Uterus (tissue), 4 donors: ENCODE measurements around the gene PGA3. TPM values are rescaled to one million over a fixed set of nuclear protein-coding genes. Genes with fewer than 3 reads are reported as not detected.
"Not testable (repeated sequence)": the region's sequence is repeated elsewhere in the genome, so short reads cannot be mapped to it uniquely, and the experiment has no call there.

Source experiments
- DNase-seq, 2 donors: peaks; one replicate each; pipeline ENCODE4 v3.0.0-alpha.2; 2019 to 2020
- H3K27ac ChIP-seq, 2 donors: fragments of 200-600 bp; sonication (generic); 1 replicate in 1 of 2; 2 replicates in 1 of 2; pipeline ENCODE4 v1.5.1; 2016 to 2018
- H3K27me3 ChIP-seq, 2 donors: fragments of 200-600 bp; sonication (generic); one replicate each; pipeline ENCODE4 v1.5.1; 2018 to 2019; ENCODE audit warnings: control low read depth in 1 of 2
- H3K36me3 ChIP-seq, 2 donors: fragments of 200-600 bp; sonication (generic); one replicate each; pipeline ENCODE4 v1.5.1; 2019; ENCODE audit warnings: control low read depth in 1 of 2
- H3K4me1 ChIP-seq, 2 donors: fragments of 200-600 bp; sonication (generic); one replicate each; pipeline ENCODE4 v1.5.1; 2018 to 2019; ENCODE audit warnings: control low read depth in 1 of 2
- H3K4me3 ChIP-seq, 2 donors: fragments of 200-600 bp; sonication (generic); 1 replicate in 1 of 2; 2 replicates in 1 of 2; pipeline ENCODE4 v1.5.1; 2018 to 2019; ENCODE audit warnings: mild to moderate bottlenecking in 1 of 2
- H3K9me3 ChIP-seq, 2 donors: fragments of 200-600 bp; sonication (generic); one replicate each; pipeline ENCODE4 v1.5.1; 2019; ENCODE audit warnings: control low read depth in 1 of 2
- POLR2A ChIP-seq, 2 donors: fragments of 450-650 bp; IDR thresholded peaks; one replicate each; pipeline ENCODE4 v1.6.1; 2016; ENCODE audit warnings: antibody characterized with exemption in 2 of 2, mild to moderate bottlenecking in 1 of 2, moderate library complexity in 1 of 2
- intact Hi-C: fragments of 100-400 bp; cut with DNase I; formaldehyde crosslinking; loops from one replicate; pipeline ENCODE4 v1.15.1; 2023; ENCODE audit warnings: low total_unique reads
- total RNA-seq, 4 donors: library from RNA; depleted of rRNA in 3 of 4; stranded (reverse); fragments of >200 nt in 3 of 4; gene quantifications; one replicate each; pipeline versions ENCODE4 v1.1.0 to v1.2.4, GENCODE V29; 2014 to 2023
- TF ChIP-seq, protein P1 (sequence below), 4 experiments: fragments of 200-600 bp in 2 of 4; fragments of 450-650 bp in 2 of 4; sonication (generic) in 2 of 4; IDR thresholded peaks; one replicate each; pipeline ENCODE4 v1.5.1; 2016 to 2019; ENCODE audit warnings: antibody characterized with exemption in 4 of 4, mild to moderate bottlenecking in 2 of 4, moderate library complexity in 1 of 4
- donor health status: DM: yes; HTN: yes; CAD: no.

The PGA3 gene
- total RNA-seq = 1 to 10 TPM in 2 of 4 donors, under 1 TPM in 1, not detected in 1; 0.35 to 6.5 (median 4.4) TPM

DNA sequence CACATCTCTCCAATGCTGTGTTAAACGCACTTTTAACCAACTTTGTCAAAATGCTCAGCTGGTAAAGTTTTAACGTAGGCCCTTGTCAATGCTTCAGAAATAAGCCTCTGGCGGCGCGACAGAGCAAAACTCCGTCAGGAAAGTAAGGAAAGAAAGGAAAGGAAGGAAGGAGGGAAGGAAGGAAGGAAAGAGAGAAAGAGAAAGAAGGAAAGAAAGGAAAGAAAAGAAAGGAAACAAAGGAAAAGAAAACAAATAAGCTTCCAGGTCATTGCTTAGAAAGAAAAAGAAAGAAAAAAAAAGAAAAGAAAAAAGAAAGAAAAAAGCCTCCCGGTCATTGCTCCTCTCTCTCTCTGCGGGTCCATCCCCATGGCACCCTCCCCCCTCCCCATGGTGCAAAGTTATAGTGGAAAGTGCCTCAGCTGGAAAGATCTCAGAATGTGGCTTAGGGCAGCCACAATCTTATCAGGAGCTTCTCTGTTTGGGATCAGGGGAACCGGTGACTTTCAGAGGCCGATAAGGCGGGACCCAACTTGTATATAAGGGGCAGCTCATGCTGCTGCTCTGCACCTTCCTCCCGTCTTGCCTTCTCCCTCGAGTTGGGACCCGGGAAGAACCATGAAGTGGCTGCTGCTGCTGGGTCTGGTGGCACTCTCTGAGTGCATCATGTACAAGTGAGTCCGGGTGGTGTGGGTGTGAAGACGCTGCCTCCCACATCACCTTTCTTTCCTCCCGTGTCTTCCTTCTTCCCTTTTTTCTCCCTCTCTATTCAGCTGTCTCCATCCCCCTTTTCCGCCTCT is at the start of gene PGA3:
PGA3 (plus strand) TSS at position 566 of the 797 bp plus-strand sequence; CDS start at position 616, 50 bp downstream.
- H3K27me3 ChIP-seq, H3K4me1 ChIP-seq, H3K36me3 ChIP-seq, H3K9me3 ChIP-seq, H3K27ac ChIP-seq, DNase-seq, intact Hi-C loops, H3K4me3 ChIP-seq: not testable (repeated sequence)

DNA sequence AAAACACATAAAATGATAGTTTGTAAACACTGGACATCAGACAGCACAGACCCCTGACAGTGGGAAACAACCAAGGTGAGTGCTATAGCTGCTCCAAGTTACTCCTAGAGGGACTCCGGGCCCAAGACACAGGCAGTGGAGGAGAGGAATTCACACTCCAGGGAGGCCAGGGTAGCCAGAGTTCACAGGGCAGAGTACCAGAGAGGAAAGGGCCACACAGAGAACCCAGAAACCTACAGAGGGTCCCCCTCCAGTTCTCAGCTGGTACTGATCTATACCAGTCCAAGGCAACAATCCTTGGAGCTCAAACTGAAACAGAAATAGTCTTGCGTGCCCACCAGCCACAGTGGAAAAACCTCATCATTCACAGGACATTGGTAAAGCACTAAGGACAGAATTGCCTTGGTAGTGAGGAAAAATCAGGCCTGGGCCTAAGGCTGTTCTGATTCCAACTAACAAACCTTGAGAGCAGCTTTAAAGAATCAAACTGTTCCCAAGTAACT is 49.7 kb upstream of the PGA3 start:
- no peak for DNase-seq
- H3K9me3 ChIP-seq = no peaks in the 10 kb centered on the region
- TF ChIP-seq, protein P1, sequence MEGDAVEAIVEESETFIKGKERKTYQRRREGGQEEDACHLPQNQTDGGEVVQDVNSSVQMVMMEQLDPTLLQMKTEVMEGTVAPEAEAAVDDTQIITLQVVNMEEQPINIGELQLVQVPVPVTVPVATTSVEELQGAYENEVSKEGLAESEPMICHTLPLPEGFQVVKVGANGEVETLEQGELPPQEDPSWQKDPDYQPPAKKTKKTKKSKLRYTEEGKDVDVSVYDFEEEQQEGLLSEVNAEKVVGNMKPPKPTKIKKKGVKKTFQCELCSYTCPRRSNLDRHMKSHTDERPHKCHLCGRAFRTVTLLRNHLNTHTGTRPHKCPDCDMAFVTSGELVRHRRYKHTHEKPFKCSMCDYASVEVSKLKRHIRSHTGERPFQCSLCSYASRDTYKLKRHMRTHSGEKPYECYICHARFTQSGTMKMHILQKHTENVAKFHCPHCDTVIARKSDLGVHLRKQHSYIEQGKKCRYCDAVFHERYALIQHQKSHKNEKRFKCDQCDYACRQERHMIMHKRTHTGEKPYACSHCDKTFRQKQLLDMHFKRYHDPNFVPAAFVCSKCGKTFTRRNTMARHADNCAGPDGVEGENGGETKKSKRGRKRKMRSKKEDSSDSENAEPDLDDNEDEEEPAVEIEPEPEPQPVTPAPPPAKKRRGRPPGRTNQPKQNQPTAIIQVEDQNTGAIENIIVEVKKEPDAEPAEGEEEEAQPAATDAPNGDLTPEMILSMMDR (IDR thresholded peaks at IDR 0.05) = no peak
- TF ChIP-seq POLR2A (IDR thresholded peaks at IDR 0.05) = no peak
- H3K4me3 ChIP-seq = no peak overlapping the region
- peak overlapping the region; percentile 74 to 89 for H3K27ac ChIP-seq
- intact Hi-C loops = no loop called here
- H3K27me3 ChIP-seq = no peaks in the 10 kb centered on the region
- H3K36me3 ChIP-seq = no peaks in the 10 kb centered on the region
- peaks cover 7 to 17% of the 10 kb centered on the region in 2 donors for H3K4me1 ChIP-seq

DNA sequence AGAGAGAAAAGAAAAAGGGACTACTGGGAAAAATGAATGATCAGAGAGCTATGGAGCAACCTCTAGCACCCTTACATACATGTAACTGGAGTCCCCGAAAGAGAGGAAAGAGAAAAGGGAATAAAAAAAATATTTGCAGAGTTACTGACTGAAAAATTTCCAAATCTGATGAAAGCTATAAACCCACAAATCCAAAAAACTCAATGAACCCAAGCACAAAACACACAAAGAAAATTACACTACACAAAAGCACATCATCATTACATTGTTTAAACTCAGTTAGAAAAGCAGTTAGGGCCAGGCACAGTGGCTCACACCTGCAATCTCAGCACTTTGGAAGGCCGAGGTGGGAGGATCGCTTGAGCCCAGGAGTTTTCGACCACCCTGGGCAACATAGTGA is 48.8 kb upstream of the PGA3 start:
- no peak for DNase-seq

DNA sequence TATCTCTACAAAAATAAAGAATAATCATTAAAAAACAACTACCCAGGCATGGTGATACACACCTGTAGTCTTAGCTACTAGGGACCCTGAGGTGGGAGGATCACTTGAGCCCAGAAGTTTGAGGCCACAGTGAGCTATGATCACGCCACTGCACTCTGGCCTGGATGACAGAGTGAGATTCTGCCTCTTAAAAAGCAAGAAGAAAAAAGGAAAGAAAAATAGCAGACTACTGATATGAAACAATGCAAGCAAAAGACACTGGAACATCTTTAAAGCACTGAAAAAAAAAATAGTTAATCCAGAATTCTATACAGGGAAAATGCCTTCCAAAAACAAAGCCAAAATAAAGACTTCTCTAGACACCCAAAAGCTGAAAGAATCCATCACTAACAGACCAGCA is 48.0 kb upstream of the PGA3 start:
- Histone ChIP-seq H3K27me3 (no peaks in the 10 kb centered on the region), H3K27ac (no peak overlapping the region), H3K4me1 (peaks cover 0 to 17% of the 10 kb centered on the region in 2 donors), H3K4me3 (no peak overlapping the region), H3K9me3 (no peaks in the 10 kb centered on the region), H3K36me3 (no peaks in the 10 kb centered on the region)
- TF ChIP-seq, protein P1 (IDR thresholded peaks at IDR 0.05) = no peak
- no peak for TF ChIP-seq POLR2A (IDR thresholded peaks at IDR 0.05)
- intact Hi-C loops = no loop called here
- DNase-seq = no peak

More for the DNA sequence above, 48.8 kb upstream of the PGA3 start:
- H3K27me3 ChIP-seq = no peaks in the 10 kb centered on the region
- peak overlapping the region in 1 of 2 donors; percentile 89 for H3K27ac ChIP-seq
- H3K4me1 ChIP-seq = peaks cover 5 to 17% of the 10 kb centered on the region in 2 donors
- intact Hi-C loops = no loop called here
- no peaks in the 10 kb centered on the region for H3K9me3 ChIP-seq
- H3K4me3 ChIP-seq = no peak overlapping the region
- TF ChIP-seq POLR2A (IDR thresholded peaks at IDR 0.05) = no peak
- TF ChIP-seq, protein P1 (IDR thresholded peaks at IDR 0.05) = no peak
- no peaks in the 10 kb centered on the region for H3K36me3 ChIP-seq

DNA sequence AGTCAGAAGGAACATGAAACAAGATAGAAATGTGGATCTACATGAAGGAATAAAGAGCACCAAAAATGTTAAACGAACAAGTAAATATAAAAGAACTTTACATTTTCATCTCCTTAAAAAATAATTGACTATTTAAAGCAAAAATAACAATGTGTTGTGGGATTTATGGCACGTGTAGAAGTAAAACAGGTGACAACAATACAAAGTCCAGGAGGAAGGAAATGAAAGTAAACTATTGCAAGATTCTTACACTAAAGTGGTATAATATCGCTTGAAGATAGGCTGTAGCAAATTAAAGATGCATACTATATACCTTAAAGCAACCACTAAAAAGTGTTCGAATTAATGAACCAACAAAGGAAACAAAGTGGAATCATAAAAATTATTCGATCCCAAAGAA is 47.6 kb upstream of the PGA3 start:
- DNase-seq = no peak
- no peak overlapping the region for H3K4me3 ChIP-seq
- H3K4me1 ChIP-seq = peaks cover 0 to 17% of the 10 kb centered on the region in 2 donors
- TF ChIP-seq, protein P1 (IDR thresholded peaks at IDR 0.05) = no peak
- no peak for TF ChIP-seq POLR2A (IDR thresholded peaks at IDR 0.05)
- no peaks in the 10 kb centered on the region for H3K9me3 ChIP-seq
- H3K36me3 ChIP-seq = no peaks in the 10 kb centered on the region
- H3K27ac ChIP-seq = no peak overlapping the region
- intact Hi-C loops = no loop called here
- no peaks in the 10 kb centered on the region for H3K27me3 ChIP-seq
